NCI-H69 (cell line): ENCODE results near the gene ADGB.
A peak's percentile ranks its signal among the peaks of the same experiment; 100 is the strongest.
"Not testable (repeated sequence)": the region's sequence is repeated elsewhere in the genome, so short reads cannot be mapped to it uniquely, and the experiment has no call there.

Experiments
- DNase-seq: peaks from one replicate; lab custom pipeline; 2025; lab: John Stamatoyannopoulos, UW

The ADGB gene

GRCh38 chr6:146598772-146599405 is at the start of gene ADGB:
ADGB (plus strand) TSS chr6:146598972; CDS start chr6:146599041, 69 bp downstream.
- DNase-seq = peak; percentile 80

- DNase-seq = no peak
Observed at GRCh38 chr6:146550911-146551310, 47.9 kb upstream of the ADGB start.

DNA sequence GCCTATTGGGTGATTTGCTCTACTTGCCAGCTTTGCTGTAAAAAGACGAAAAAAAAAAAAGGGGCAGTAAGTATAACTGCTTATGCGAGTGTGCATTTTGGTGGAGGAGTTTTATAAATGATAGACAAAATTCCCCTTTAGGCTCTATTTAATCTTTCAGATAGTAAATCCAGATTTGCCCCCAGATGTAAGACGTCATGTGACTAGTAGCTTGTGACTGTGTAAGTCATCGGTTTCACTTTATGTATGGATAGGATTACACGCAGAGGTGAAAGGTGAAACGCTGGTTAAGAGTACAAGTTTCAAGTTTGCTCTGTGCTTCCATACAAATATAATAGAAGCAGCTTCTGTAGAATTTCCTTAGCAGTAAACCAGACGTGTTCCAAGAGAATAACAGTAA is 47.2 kb upstream of the ADGB start:
- DNase-seq = no peak

- no peak for DNase-seq
Observed at GRCh38 chr6:146553377-146554135, 45.2 kb upstream of the ADGB start.

- no peak for DNase-seq
Observed at GRCh38 chr6:146560607-146561006, 38.2 kb upstream of the ADGB start.

DNA sequence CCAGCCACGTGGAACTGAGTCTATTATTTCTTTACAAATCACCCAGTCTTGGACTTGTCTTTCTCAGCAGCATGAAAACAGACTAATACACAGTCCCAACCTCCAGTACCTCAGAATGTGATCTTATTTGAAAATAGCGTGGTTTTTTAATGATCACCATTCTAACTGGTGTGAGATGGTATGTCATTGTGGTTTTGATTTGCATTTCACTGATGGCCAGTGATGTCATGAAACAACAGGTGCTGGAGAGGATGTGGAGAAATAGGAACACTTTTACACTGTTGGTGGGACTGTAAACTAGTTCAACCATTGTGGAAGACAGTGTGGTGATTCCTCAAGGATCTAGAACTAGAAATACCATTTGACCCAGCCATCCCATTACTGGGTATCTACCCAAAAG is 32.1 kb upstream of the ADGB start:
- DNase-seq = not testable (repeated sequence)

- not testable (repeated sequence) for DNase-seq
Observed at GRCh38 chr6:146568619-146569018, 30.2 kb upstream of the ADGB start.

DNA sequence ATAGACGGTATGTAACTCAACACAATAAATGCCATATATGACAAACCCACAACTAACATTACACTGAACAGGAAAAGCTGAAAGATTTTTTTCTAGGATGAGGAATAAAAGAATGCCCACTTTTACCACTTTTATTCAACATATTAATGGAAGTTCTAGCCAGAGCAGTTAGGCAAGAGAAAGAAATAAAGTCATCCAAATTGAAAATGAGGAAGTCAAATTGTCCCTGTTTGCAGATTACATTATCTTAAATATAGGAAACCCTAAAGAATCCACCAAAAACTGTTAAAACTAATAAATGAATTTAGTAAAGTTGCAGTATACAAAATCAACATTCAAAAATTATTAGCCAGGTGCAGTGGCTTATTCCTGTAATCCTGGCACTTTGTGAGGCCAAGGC is 24.6 kb upstream of the ADGB start:
- DNase-seq = no peak

GRCh38 chr6:146578054-146578453 is 20.7 kb upstream of the ADGB start:
- DNase-seq = no peak

GRCh38 chr6:146581968-146582367 is 16.8 kb upstream of the ADGB start:
- DNase-seq = no peak

GRCh38 chr6:146582857-146583256 is 15.9 kb upstream of the ADGB start:
- DNase-seq = peak; percentile 23

DNA sequence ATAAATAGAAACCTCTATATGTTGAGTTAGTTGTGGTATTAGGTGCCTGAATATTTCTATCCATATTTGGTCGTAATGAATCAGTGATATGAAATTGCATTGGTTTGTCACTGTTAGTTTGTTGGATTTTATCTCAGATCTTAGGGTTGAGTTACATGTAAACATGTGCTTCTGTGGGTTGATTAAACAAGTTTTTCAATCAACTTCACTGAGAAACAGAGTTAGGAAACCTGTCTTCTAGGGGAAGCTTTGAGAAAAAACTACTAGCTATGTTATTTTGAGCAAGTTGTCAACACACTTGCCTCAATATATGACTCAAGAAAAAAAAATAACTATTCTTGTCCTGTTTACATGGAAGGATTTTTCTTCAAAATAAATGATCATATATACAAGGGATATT is 14.8 kb upstream of the ADGB start:
- DNase-seq = no peak

DNA sequence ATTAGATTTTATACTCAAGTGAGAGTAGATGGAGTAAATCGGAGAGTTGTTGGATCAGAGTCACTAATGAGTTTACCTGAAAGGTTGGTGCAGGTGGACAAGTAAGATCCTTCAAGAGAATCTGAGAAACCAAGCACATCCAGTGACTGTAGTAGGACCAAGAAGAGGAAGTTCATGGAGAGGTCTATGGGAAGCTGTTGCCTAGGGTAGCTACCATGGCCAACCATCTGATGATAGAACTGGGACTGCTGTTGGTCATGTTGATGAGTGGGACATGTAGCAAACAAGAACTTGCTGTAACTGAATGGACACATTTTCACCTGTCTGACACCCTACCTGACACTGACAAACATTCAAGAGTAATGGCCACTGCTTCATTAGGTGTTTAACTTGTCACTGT is 11.3 kb upstream of the ADGB start:
- DNase-seq = no peak

DNA sequence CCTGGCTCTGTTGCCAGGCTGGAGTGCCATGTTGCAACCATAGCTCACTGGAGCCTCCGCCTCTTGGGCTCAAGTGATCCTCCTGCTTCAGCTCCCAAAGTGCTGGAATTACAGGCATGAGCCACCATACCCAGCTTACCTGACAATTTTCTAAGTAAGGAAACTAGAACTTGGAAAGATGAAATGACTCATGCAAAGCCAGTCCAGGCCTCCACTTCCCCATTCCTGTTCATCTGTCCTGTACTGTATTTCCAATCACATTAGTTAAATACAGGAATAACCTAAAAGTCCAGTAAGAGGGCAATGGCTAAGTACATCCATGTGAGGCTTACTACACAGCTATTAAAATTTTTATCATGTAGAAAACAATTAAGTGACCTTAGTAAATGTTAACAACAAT is 8.3 kb upstream of the ADGB start:
- DNase-seq = no peak

- no peak for DNase-seq
Observed at GRCh38 chr6:146592451-146592850, 6.3 kb upstream of the ADGB start.

DNA sequence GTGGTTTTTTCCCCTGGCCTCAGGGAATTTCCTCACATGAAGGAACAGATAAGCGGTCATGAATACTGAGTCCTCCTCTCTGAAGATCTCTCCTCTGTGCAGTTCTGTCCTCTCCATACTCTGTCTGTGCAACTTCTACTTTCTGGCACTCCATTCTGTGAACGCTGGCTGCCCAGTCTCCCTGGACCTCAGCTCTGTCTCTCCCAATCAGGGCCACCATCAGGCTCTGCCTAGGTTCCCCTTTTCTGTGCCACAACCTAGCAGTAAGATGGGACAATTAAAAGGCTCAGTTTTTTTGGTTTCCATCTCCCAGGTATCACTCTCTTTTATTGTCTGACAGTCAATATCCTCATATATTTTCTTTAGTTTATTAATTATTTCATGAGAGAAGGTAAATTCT is 4.8 kb upstream of the ADGB start:
- no peak for DNase-seq

DNA sequence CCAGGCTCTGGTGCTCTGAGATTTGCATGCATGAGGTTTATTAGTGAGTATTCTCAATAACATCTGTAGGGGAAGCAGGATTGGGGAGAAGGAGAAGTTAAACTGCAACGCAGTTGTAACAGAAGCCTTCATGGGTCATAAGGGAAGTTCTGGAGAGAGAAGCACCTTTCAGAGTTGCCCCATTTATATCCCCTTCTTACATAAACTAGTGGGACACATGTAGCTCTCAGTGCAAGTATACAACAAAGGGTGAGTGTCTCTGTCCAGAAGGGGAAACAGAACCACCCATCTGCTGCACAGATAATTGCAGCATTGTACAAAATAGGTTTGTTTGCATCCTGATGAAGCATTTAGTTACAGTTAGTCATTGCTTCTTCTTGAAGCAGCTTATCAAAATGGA is 4.3 kb upstream of the ADGB start:
- no peak for DNase-seq

- DNase-seq = no peak
Observed at GRCh38 chr6:146595972-146596731, 2.6 kb upstream of the ADGB start.

DNA sequence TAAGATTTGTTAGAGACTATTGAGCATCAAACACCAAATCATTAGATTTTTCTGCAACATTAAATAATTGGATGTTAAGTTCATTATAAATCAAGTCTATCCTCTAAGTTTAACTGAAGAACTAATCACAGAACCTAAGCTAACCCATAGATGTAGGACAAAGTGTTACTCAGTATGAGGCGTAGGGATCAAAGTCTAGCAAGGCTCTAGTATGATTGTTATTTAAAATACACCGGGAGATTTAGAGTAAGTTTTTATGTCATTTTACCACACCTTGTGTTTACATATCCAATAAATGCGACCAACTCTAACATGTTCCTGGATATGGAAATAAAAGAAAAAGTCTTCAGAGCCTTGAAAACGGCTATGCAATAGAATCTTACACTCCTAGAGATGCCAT is 2.6 kb downstream of the ADGB start:
- no peak for DNase-seq

- DNase-seq = no peak
Observed at GRCh38 chr6:146602526-146602925, 3.8 kb downstream of the ADGB start.

DNA sequence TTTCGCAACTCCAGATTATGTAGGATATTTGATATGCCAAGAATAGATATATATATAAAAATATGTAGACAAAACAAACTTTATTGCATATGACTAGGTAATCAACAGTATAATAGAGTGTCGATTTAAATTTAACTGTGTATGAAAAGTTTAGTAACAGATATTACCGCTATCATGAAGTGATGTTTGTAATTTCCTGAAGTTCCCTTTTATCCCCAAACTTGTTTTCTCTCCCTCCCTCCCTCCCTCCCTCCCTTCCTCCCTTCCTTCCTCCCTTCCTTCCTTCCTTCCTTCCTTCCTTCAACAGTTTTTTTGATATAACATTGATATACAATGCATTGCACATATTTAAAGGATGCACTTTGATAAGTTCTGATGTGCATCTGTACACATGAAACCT is 15.2 kb downstream of the ADGB start:
- no peak for DNase-seq

GRCh38 chr6:146620655-146621054 is 21.9 kb downstream of the ADGB start:
- no peak for DNase-seq

- no peak for DNase-seq
Observed at GRCh38 chr6:146628350-146628749, 29.6 kb downstream of the ADGB start.
